ENCODE results near the gene KCNE1.

The KCNE1 gene

GRCh38 chr21:34535886-34536285, 23.9 kb upstream of the KCNE1 start:
- no peak for DNase-seq (ENCODE audit: low read depth)

DNA sequence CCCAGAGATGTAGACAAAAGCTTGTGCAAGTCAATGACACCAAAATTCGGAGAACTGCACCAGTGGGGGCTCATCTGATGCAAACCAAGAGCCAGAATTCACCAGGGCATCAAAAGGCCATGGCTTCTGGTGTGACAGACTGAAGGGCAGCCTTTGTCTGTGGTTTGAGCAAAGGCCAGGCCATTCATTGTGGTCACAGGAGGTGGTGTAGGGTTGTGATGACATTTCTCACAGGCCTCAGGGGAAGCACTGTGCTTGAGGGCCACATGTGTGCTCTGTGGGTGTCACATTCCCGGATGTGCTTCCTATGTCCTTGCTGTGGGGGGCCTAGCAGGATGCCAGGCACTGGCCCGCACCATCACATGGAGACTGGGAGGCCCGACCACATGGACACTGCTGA, 22.5 kb upstream of the KCNE1 start:
- peak; percentile 47 for DNase-seq (ENCODE audit: low read depth)

DNA sequence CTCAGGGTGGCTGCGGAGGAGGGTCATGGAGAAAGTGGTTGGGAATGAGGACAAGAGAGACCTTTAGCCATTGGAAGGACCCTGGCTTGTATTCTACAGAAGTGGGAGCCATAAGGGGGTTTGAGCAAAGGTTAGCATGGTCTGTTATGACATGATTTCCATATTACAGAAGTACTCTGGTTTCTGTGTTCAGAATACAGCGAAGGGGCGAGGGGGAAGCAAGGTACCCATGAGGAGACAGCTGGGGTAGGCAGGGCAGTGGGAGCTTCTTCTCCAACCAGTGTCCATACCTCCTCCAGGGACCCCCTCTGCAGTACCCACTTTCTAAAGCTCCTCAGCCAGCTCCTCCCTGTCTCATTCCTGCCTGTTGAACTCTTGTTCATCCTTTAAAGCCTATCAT, 21.9 kb upstream of the KCNE1 start:
- no peak for DNase-seq (ENCODE audit: low read depth)

DNA sequence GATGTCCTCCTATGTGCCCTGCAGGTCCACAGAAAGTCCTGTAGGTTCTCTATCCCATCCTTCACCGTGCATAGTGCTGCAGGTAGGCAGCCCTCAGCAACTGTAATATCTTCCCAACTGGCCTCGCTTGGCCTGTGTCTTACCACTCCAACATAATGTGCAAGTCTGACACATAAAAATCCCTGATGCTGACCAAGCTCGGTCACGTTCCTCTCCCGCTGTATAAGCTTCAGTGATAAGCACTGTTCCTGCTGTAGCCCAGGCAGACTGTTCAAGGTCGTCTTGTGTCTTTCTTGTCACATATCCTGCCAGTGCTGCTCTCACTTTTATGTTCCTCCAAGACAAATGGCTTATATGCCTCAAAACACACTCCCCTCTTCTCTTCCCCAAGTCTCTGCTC, 19.4 kb upstream of the KCNE1 start:
- no peak for DNase-seq (ENCODE audit: low read depth)

GRCh38 chr21:34530261-34530660, 18.3 kb upstream of the KCNE1 start:
- DNase-seq (ENCODE audit: low read depth) = peak; percentile 56

DNA sequence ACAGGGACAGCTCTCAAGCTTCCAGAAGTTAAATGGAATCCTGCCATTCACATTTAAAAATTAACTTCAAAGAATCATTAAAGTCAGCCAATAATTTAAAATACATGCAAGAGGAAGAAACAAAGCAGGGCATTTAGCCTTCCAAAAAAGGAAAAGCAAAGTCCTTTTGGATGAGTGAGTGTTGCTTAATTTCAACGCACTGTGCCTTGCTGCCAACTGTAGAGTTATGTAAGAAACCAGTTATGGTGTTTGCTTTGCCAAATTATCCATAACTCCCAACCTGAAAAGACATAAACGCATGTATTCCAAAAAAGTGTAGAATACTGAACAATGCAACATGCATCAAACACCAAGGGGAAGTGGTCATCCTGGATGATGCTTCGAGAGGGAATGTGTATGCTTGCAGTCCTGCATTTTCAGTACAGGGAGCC, 16.1 kb upstream of the KCNE1 start:
- no peak for DNase-seq (ENCODE audit: low read depth)

DNA sequence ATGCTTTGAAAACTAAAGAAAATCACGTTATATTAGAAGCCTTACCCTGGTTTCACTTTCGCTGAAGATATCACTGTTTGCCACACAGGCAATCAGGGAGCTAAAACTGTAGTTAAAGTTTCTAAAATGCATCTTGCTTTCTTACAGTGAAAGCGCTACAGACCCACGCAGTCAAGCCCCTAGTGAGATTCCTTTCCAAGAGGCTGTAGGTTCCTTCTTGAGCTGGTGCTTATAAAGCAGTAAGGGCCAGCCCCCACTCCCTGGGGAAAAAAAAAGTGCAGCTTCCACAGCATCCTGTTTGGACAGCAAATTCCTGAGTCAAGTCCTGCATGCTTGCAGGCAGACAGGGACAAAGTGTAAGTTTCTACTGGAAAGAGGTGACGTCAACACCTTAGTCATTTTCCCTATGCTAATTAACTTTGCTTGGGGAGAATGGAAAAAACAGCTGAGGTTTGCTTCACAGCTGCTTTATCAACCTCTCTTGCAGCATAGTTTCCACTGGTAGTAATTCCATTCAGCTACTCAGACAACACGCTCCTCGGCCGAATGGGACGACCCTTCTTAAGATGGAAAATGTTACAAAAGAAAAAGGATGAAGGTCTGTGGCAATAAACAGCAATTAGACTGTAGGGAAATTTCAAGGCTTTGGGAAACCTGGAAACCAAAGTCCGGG, 14.7 kb upstream of the KCNE1 start:
- DNase-seq (ENCODE audit: low read depth) = peak; percentile 99

DNA sequence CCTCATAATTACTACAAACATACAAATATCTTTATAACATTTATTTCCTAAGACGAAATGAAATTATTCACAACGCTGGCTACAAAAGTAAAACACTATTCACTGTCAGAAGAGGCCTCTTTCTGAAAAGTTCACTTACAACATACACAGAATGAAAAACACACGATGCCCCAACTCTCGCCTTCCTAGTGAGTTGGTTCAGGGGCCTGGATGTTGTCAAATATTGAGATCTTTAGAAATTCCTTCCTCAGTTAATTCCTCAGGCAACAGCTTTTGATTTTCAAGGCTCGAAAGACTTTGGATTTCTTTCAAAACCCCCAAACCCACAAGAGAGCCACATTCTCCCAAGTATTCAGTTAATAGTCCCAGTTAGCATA, 14.2 kb upstream of the KCNE1 start:
- no peak for DNase-seq (ENCODE audit: low read depth)

DNA sequence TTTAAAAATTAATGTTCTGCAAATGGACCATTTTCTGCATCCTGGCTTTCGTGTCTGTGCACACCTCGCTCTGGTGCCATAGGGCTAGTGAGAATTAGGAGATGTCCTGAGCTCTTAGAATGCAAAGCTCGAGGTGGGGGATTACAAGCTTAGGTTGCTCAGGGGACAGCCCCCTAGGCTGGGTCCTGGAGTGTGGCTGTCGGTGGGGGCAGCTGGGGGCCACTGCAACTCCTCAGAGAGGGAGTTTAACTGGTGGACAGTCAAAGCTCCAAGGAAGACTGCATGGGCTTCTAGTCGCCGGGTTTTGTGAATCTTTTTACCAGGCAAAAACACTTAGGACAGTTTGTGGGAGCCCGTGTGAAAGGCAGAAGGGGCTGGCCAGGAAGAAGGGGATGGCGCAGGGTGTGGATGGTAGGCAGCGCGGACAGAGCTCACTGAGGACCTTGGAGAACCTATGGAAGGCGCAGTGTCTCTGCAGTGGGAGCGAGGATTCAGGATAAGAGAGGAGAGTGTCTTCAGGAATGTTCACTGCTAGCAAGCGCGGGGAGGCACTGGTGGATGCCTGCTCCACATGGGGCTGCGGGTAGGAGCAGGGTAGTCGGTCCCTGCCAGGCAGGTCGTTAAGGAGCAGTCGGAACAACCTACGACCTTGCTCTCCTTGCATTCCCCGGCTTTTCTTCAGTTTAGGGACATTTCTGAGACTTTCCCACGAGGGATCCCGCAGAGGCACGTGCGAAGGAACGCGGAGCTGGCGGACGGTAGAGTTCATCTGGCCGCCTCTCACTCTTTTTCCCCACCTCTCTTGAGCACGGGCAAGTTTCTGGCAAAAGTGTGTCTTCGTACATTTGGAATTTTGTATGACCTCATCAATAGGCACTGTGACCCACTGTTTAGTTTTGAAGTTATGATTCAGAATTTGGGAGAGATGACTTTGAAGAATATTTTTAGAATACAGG, 12.9 kb upstream of the KCNE1 start:
- DNase-seq (ENCODE audit: low read depth) = peak; percentile 33

DNA sequence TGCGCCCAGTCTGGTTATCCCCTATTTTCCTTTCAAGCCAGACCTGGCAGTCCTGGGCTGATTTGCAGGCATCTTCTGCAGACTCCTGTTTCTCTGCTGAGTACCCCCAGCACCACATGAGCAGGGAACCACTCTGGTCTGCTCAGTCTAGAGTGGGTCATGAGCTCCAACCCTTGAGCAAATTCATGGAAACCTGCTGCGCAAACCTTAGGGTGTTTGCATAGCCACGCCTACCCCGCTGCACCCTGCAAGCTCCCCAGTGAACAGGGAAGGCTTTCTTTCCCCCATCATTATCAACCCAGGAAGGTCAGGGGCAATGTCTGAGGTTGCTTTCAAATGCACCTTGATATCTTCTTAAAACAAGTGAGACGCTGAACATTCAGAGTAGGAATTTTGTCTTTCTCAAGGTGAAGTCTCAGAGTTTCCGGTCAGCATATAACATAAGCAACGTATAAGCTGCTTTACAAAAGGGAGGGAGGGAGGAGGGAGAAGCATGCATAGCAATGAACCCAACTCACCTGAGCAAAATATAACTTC, 11.1 kb upstream of the KCNE1 start:
- DNase-seq (ENCODE audit: low read depth) = no peak

DNA sequence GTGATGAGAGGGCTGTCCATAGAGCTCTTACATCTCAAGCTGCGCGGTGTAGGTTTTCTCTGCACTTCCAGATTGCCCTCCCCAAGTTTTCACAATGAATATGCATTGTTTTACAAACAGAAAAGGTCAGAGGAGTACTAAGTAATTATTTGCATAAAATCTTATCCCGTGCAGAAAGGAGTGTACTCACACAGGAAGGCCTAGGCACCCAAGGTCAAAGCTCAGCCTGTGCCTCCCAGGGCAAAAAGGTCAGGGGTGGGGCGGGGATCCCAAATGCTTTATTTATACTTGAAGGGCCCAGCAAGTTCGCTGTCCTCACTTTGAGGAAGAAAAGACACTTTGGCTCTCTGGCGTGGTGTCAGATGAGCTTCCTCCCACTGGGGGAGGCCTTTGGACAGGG, 10.3 kb upstream of the KCNE1 start:
- no peak for DNase-seq (ENCODE audit: low read depth)

DNA sequence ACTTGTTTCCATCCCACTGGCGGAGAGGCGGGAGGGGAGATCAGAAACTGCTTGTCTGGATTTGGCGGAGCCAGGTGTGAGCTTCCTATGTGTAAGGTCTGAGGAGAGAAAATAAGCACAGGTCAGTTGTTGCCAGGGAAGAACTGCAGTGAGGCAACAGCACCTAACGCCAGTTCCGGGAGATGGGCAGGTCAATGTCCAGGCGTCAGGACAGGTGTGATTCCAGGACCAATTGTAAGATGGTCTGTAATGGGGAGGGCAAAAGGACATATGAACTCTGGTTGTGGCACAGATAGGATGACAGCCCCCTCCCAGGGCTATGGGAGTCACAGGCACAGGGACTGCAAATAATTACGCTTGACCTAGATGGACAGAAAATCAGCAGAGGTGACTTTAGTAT, 9.6 kb upstream of the KCNE1 start:
- DNase-seq (ENCODE audit: low read depth) = no peak

GRCh38 chr21:34520764-34521508, 8.9 kb upstream of the KCNE1 start:
- no peak for DNase-seq (ENCODE audit: low read depth)

- DNase-seq (ENCODE audit: low read depth) = no peak
Observed at GRCh38 chr21:34520281-34520680, 8.3 kb upstream of the KCNE1 start.

GRCh38 chr21:34519694-34520093, 7.7 kb upstream of the KCNE1 start:
- no peak for DNase-seq (ENCODE audit: low read depth)

- DNase-seq (ENCODE audit: low read depth) = no peak
Observed at GRCh38 chr21:34519016-34519415, 7.0 kb upstream of the KCNE1 start.

DNA sequence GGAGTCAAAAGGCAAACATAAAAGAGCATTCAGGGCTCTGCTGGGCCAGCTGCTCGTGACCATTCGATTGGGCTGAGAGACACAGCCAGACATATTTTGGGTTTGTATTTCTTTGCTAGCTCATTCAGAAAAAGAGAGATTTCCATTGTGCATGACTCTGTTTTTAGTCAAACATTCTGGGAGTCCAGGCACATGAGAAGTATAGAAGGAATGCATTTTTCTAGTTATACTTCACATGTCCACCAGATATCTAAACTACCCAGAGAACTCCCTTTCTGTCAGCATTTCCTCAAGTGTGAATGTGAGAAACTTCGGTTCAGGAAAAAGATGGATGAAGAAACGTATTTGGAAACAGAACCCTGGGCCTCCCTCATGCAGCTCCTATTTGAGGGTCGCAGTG, 6.3 kb upstream of the KCNE1 start:
- no peak for DNase-seq (ENCODE audit: low read depth)

- no peak for DNase-seq (ENCODE audit: low read depth)
Observed at GRCh38 chr21:34517491-34518245, 5.7 kb upstream of the KCNE1 start.

GRCh38 chr21:34517039-34517438, 5.0 kb upstream of the KCNE1 start:
- no peak for DNase-seq (ENCODE audit: low read depth)

GRCh38 chr21:34514576-34515115, 2.6 kb upstream of the KCNE1 start:
- no peak for DNase-seq (ENCODE audit: low read depth)

- no peak for DNase-seq (ENCODE audit: low read depth)
Observed at GRCh38 chr21:34513129-34513675, 1.2 kb upstream of the KCNE1 start.

Measured in GM04503 (cell line).